Activated naive CD4-positive, alpha-beta T cell treated with anti-CD3 and anti-CD28 coated beads, Interleukin-2, amount 50 U/mL, for 72 hours (primary cell): ENCODE data around the gene CEMIP2. TPM values are rescaled to one million over a fixed set of nuclear protein-coding genes. Genes with fewer than 3 reads are reported as not detected.
"Not testable (repeated sequence)": the region's sequence is repeated elsewhere in the genome, so short reads cannot be mapped to it uniquely, and the experiment has no call there.

ENCODE experiments used
- ATAC-seq, 2 donors: fragments of 150-1000 bp; cut with Tn5 transposase; 2 replicates each; pipeline ENCODE4 v1.10.0; 2021; ENCODE audit warnings: mild to moderate bottlenecking in 2 of 2, moderate library complexity in 2 of 2
- DNase-seq, 2 donors: peaks; one replicate each; pipeline ENCODE4 v3.0.0; 2021 to 2022; ENCODE audit warnings: low spot score in 2 of 2
- H3K27ac Mint-ChIP-seq, 2 donors: one replicate each; pipeline ENCODE4 v1.8.0; 2022; ENCODE audit warnings: mild to moderate bottlenecking in 2 of 2, mixed read lengths in 2 of 2
- H3K36me3 Mint-ChIP-seq, 2 donors: one replicate each; pipeline ENCODE4 v1.8.0; 2022; ENCODE audit warnings: mixed read lengths in 2 of 2
- H3K9me3 Mint-ChIP-seq, 2 donors: one replicate each; pipeline ENCODE4 v1.8.0; 2022; ENCODE audit warnings: mixed read lengths in 2 of 2
- total RNA-seq, 2 donors: library from RNA; stranded (reverse); gene quantifications; one replicate each; pipeline ENCODE4 v1.2.3, GENCODE V29; 2022

Gene CEMIP2
- 10 to 100 TPM; 48.8 to 66.5 TPM for total RNA-seq

- peak; percentile 74 to 80 for ATAC-seq
- H3K9me3 Mint-ChIP-seq: no peaks in the 10 kb centered on the region
- H3K36me3 Mint-ChIP-seq: peaks cover 18 to 23% of the 10 kb centered on the region in 2 donors
- DNase-seq: peak; percentile 85
- H3K27ac Mint-ChIP-seq: peak within 1 kb of the TSS; percentile 90 to 99
Measured at GRCh38 chr9:71768388-71769174, at the start of gene CEMIP2. CEMIP2 (minus strand) TSS chr9:71768513; CDS start chr9:71750373, 18,140 bp downstream.

- Mint-ChIP-seq H3K9me3 (no peaks in the 10 kb centered on the region), H3K27ac (peak overlapping the region in 1 of 2 donors; percentile 50), H3K36me3 (no peaks in the 10 kb centered on the region)
- DNase-seq (no peak), ATAC-seq (no peak)
Measured at GRCh38 chr9:71816916-71817451, 48.7 kb upstream of the CEMIP2 start.

GRCh38 chr9:71814815-71815214 is 46.5 kb upstream of the CEMIP2 start:
- no peaks in the 10 kb centered on the region for H3K36me3 Mint-ChIP-seq
- DNase-seq (no peak), ATAC-seq (no peak)
- H3K27ac Mint-ChIP-seq: no peak overlapping the region
- H3K9me3 Mint-ChIP-seq: no peaks in the 10 kb centered on the region

GRCh38 chr9:71814226-71814625 is 45.9 kb upstream of the CEMIP2 start:
- H3K9me3 Mint-ChIP-seq: no peaks in the 10 kb centered on the region
- no peaks in the 10 kb centered on the region for H3K36me3 Mint-ChIP-seq
- no peak overlapping the region for H3K27ac Mint-ChIP-seq
- ATAC-seq: no peak
- DNase-seq: no peak

- no peaks in the 10 kb centered on the region for H3K36me3 Mint-ChIP-seq
- ATAC-seq (no peak), DNase-seq (no peak)
- no peak overlapping the region for H3K27ac Mint-ChIP-seq
- H3K9me3 Mint-ChIP-seq: no peaks in the 10 kb centered on the region
Measured at GRCh38 chr9:71812385-71812784, 44.1 kb upstream of the CEMIP2 start.

GRCh38 chr9:71808068-71808467 is 39.8 kb upstream of the CEMIP2 start:
- H3K36me3 Mint-ChIP-seq: no peaks in the 10 kb centered on the region
- DNase-seq: no peak
- H3K9me3 Mint-ChIP-seq: peaks cover 0 to 4% of the 10 kb centered on the region in 2 donors
- no peak overlapping the region for H3K27ac Mint-ChIP-seq
- ATAC-seq: no peak

GRCh38 chr9:71806901-71807307 is 38.6 kb upstream of the CEMIP2 start:
- peak; percentile 59 for DNase-seq
- peak overlapping the region in 1 of 2 donors; percentile 62 for H3K27ac Mint-ChIP-seq
- peak; percentile 93 to 99 for ATAC-seq
- H3K9me3 Mint-ChIP-seq: peaks cover 0 to 4% of the 10 kb centered on the region in 2 donors
- H3K36me3 Mint-ChIP-seq: no peaks in the 10 kb centered on the region

- H3K27ac Mint-ChIP-seq, H3K9me3 Mint-ChIP-seq, H3K36me3 Mint-ChIP-seq, DNase-seq, ATAC-seq: not testable (repeated sequence)
Measured at GRCh38 chr9:71805096-71805495, 36.8 kb upstream of the CEMIP2 start.

- ATAC-seq: no peak
Measured at GRCh38 chr9:71801826-71802225, 33.5 kb upstream of the CEMIP2 start.

GRCh38 chr9:71797266-71797665 is 29.0 kb upstream of the CEMIP2 start:
- Mint-ChIP-seq H3K27ac (peak overlapping the region in 1 of 2 donors; percentile 44), H3K36me3 (peaks cover 0 to 7% of the 10 kb centered on the region in 2 donors), H3K9me3 (peaks cover 3 to 12% of the 10 kb centered on the region in 2 donors)
- DNase-seq (no peak), ATAC-seq (peak in 1 of 2 donors; percentile 4)

More at GRCh38 chr9:71801826-71802225, 33.5 kb upstream of the CEMIP2 start:
- Mint-ChIP-seq H3K36me3 (no peaks in the 10 kb centered on the region), H3K9me3 (peaks cover 0 to 4% of the 10 kb centered on the region in 2 donors), H3K27ac (no peak overlapping the region)
- no peak for DNase-seq

- Mint-ChIP-seq H3K27ac (peak overlapping the region in 1 of 2 donors; percentile 44), H3K9me3 (peaks cover 8 to 19% of the 10 kb centered on the region in 2 donors), H3K36me3 (peaks cover 0 to 15% of the 10 kb centered on the region in 2 donors)
- peak; percentile 62 for ATAC-seq
- no peak for DNase-seq
Measured at GRCh38 chr9:71796100-71796767, 27.9 kb upstream of the CEMIP2 start.

GRCh38 chr9:71795097-71795813 is 26.9 kb upstream of the CEMIP2 start:
- Mint-ChIP-seq H3K36me3 (peaks cover 0 to 15% of the 10 kb centered on the region in 2 donors), H3K27ac (peak overlapping the region; percentile 71 to 82), H3K9me3 (peaks cover 8 to 19% of the 10 kb centered on the region in 2 donors)
- DNase-seq (no peak), ATAC-seq (peak; percentile 39 to 74)

- Mint-ChIP-seq H3K36me3 (peaks cover 0 to 15% of the 10 kb centered on the region in 2 donors), H3K9me3 (peaks cover 8 to 19% of the 10 kb centered on the region in 2 donors), H3K27ac (peak overlapping the region in 1 of 2 donors; percentile 71)
- ATAC-seq (no peak), DNase-seq (no peak)
Measured at GRCh38 chr9:71793386-71794105, 25.2 kb upstream of the CEMIP2 start.

- no peak for DNase-seq
- ATAC-seq: no peak
- peaks cover 8 to 19% of the 10 kb centered on the region in 2 donors for H3K9me3 Mint-ChIP-seq
- H3K36me3 Mint-ChIP-seq: peaks cover 0 to 15% of the 10 kb centered on the region in 2 donors
- H3K27ac Mint-ChIP-seq: peak overlapping the region in 1 of 2 donors; percentile 30
Measured at GRCh38 chr9:71791875-71792274, 23.6 kb upstream of the CEMIP2 start.

- Mint-ChIP-seq H3K27ac (peak overlapping the region in 1 of 2 donors; percentile 49), H3K36me3 (peaks cover 0 to 15% of the 10 kb centered on the region in 2 donors), H3K9me3 (peaks cover 8 to 19% of the 10 kb centered on the region in 2 donors)
- DNase-seq (no peak), ATAC-seq (no peak)
Measured at GRCh38 chr9:71790296-71790695, 22.0 kb upstream of the CEMIP2 start.

GRCh38 chr9:71783120-71783523 is 14.8 kb upstream of the CEMIP2 start:
- ATAC-seq (peak; percentile 95), DNase-seq (peak; percentile 68 to 85)
- Mint-ChIP-seq H3K36me3 (peaks cover 5 to 6% of the 10 kb centered on the region in 2 donors), H3K9me3 (peaks cover 0 to 6% of the 10 kb centered on the region in 2 donors), H3K27ac (peak overlapping the region; percentile 95 to 96)
